HUES6 (cell line): ENCODE results near the gene FOXF1.

Source experiments
- H3K27ac ChIP-seq: 2 replicates; pipeline ENCODE4 v1.7.0; 2013; ENCODE audit warnings: low read depth, mild to moderate bottlenecking, low read length, inconsistent platforms
- H3K27me3 ChIP-seq: 2 replicates; pipeline ENCODE4 v1.6.1; 2013; ENCODE audit warnings: low read length; ENCODE audit not compliant: control insufficient read depth, insufficient read depth
- H3K36me3 ChIP-seq: 2 replicates; pipeline ENCODE4 v1.6.1; 2013; ENCODE audit warnings: low read length; ENCODE audit not compliant: control insufficient read depth, insufficient read depth
- H3K4me1 ChIP-seq: 2 replicates; pipeline ENCODE4 v1.6.1; 2013; ENCODE audit warnings: low read length; ENCODE audit not compliant: control insufficient read depth, insufficient read depth
- H3K4me3 ChIP-seq: 2 replicates; pipeline ENCODE4 v1.5.1; 2013; ENCODE audit warnings: low read depth, low read length
- H3K9ac ChIP-seq: one replicate; pipeline ENCODE4 v1.6.1; 2013; ENCODE audit warnings: mild to moderate bottlenecking, low read length
- H3K9me3 ChIP-seq: 2 replicates; pipeline ENCODE4 v1.6.1; 2013; ENCODE audit warnings: low read depth, low read length; ENCODE audit not compliant: control insufficient read depth, insufficient read depth

FOXF1 gene

DNA sequence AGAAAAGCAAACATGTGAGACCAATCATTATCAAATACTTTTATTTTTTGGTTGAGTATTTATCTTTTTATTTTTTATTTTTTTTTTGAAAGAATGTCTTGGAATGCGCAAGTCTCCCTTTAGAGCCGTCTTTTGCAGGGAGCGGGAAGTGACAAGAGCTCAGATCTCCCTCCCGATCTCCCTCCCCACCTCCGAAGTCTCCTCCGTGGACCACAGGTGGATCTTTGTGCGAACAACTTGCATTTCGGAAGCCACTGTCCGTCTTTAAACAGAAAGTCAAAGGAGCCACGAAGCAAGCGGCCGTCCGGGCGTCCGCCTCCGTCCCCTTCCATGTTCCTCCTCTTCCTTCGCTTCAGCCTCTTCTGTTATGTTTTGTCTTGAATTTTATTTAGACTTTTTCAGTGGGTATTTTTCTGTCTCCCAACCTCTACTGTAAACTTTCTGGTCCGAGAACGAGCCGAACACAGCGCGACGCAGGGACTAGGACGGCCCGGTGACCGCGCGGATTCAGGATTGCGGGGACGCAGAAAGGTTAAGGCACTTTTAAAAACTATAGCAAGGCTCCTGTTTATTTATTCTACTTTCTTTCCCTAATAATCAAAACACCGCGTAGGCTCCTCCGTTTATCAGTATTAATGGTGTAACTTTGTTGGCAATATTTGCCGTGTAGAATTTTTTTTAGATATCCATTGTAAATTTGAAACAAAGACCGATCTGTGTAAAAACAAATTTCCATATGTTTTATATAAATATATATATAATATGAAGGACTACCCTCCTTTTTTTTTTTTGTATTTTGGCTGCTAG lies 3.3 kb downstream of the FOXF1 start:
- Histone ChIP-seq H3K9ac (no peak overlapping the region), H3K9me3 (no peaks in the 10 kb centered on the region), H3K27me3 (peaks cover 99% of the 10 kb centered on the region), H3K4me1 (peaks cover 44% of the 10 kb centered on the region), H3K36me3 (no peaks in the 10 kb centered on the region), H3K27ac (no peak overlapping the region), H3K4me3 (peak overlapping the region; percentile 43; the same call in 1 of the 2 replicates)

DNA sequence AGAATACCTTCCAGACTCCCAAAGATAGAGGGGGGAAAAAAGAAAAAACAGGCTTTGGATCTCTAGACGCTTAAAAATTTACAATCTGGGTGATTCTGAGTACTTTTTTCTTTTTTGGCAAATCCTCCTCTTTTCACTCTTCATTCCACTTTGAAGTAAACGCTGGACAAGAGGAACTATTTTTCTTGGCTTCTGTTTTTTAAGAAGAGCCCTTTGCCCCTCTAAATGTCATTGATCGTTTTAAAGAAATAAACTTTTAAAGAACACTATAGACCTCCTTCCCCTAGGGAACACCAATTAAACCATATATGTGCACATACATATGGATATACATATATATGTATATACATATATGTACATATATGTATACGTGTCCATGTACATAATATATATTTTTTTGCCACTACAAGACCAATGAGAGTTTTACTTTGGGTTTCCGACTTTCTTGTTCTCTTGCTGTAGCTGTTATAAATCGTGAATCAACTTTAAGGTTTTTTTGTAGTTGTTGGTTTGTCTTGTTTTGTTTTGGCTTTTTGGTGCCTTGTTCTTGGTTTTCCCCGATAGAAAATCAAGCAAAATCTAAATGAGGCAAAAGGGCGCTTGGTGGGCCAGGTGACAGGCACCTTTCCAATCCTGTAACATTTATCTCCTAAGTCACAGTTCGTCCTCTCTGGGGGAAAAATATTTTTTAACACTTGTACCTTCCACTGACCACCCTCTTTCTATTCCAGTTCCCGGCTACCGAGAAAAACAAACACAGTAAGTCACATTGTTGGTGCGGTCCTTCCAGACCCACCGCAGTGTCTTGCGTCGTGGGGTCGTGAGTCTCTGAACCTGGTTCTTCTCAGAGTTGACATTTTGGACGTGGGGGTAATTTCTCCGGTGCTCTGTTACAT lies 4.4 kb downstream of the FOXF1 start:
- no peak overlapping the region for H3K27ac ChIP-seq

DNA sequence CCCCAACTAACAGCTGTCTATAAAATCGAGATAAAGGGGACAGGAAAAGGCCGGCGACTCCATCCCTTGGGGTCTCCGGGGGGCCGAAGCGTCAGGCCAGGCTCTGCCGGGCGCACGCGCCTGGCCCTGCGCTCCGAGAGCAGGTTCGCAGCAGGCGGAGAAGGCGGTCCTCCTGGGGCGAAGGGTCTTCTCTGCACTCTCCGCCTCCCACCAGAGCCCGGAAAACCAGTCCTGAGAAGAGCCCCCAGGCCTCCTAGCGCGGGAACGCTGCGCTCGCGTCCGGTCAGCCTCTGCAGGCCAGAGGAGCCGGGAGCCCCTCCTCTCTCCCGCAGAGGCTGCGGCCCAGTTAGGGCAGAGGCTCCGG lies 5.1 kb downstream of the FOXF1 start:
- Histone ChIP-seq H3K27me3 (peaks cover 100% of the 10 kb centered on the region), H3K9ac (peak overlapping the region; percentile 45), H3K4me3 (peak overlapping the region; percentile 52), H3K4me1 (peaks cover 40% of the 10 kb centered on the region), H3K27ac (no peak overlapping the region), H3K36me3 (no peaks in the 10 kb centered on the region), H3K9me3 (no peaks in the 10 kb centered on the region)

More for the DNA sequence above, 4.4 kb downstream of the FOXF1 start:
- no peaks in the 10 kb centered on the region for H3K9me3 ChIP-seq
- peaks cover 40% of the 10 kb centered on the region for H3K4me1 ChIP-seq
- H3K4me3 ChIP-seq = peak overlapping the region; percentile 52; the same call in 1 of the 2 replicates
- H3K36me3 ChIP-seq = no peaks in the 10 kb centered on the region
- no peak overlapping the region for H3K9ac ChIP-seq
- H3K27me3 ChIP-seq = peaks cover 99% of the 10 kb centered on the region

DNA sequence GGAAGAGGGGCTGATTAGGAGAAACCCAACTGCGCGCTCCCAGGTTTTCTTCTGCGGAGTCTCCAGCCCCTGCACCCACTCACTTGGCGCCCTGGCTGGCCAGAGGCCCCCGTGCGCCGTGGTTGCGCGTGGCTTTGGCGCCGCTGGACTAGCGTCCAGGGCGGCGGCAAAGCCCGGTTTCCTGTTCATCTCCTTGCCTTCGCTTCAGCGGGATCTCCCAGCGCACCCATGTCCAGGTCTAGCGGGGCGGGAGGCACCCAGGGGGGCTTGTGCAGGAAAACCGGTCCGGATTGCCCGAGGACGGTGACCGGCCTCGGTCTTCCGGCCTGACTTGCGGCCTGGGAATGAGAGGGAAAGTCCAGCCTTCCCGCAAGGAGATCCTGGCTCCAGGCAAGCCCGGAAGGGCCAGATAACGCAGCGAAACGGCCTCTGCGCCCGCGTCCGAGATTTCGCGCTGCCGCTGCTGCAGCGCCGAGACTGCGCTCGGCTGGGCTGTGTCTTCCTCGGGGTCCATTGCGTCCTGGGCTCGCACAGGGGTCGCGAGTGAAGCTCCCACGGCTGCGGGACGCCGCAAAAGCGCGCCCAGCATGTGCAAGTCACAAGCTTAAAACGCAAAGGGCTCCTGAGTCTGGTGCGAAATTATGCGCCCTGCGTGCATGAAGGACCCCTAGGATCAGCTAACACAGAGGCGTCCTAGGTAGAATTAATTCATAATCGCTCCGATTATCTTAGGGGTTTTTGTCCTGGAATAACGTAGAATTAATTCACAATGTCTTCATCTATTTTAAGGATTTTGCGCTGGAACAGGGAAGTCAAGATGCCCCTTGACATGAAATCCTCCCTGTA lies 5.7 kb downstream of the FOXF1 start:
- Histone ChIP-seq H3K9ac (peak overlapping the region; percentile 45), H3K36me3 (no peaks in the 10 kb centered on the region), H3K9me3 (no peaks in the 10 kb centered on the region), H3K4me1 (peaks cover 40% of the 10 kb centered on the region; the same call in 1 of the 2 replicates), H3K27me3 (peaks cover 100% of the 10 kb centered on the region), H3K27ac (no peak overlapping the region), H3K4me3 (peak overlapping the region; percentile 52)

DNA sequence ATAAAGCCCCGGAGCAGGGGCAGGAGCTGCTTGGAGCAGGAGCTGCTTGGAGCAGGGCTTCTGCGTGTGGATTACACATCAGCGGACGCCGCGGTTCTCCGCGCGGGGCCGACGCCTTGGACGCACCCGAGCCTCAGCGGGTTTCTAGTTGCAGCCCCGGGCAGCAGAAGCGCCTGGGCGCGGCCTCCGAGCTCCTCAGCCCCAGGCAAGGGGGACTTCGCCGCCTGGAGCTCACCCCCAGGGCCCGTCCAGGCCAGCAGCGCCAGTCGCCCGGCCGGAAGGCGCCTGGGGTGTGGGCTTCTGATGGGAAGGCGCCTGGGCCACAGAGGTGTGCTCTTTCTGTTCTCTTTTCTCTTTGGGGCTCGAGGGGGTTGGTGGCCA lies 6.3 kb downstream of the FOXF1 start:
- Histone ChIP-seq H3K4me1 (peaks cover 37% of the 10 kb centered on the region; the same call in 1 of the 2 replicates), H3K4me3 (peak overlapping the region; percentile 52), H3K27me3 (peaks cover 100% of the 10 kb centered on the region), H3K36me3 (no peaks in the 10 kb centered on the region), H3K9me3 (no peaks in the 10 kb centered on the region), H3K27ac (no peak overlapping the region), H3K9ac (no peak overlapping the region)

DNA sequence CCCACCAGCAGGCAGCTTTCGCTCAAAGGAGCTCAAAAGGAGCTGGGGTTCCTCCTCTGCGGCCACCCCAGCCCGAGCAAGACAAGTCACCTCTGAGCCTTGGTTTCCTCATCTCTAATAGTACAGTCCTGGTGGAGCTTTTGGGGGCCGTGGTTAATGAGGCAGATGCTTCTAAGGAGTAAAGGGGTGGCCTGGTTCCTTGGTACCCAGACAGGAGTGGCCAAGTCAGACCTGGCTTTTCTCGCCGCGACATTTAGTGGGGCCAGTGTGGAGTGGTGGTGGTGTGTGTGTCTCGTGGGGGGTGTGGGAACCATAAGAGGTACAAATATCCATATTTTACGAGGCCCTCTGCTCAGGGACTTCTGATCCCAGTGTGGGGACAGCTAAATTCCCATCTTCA lies 6.7 kb downstream of the FOXF1 start:
- H3K9me3 ChIP-seq = no peaks in the 10 kb centered on the region
- H3K27me3 ChIP-seq = peaks cover 98% of the 10 kb centered on the region
- no peak overlapping the region for H3K4me3 ChIP-seq
- no peak overlapping the region for H3K9ac ChIP-seq
- H3K27ac ChIP-seq = no peak overlapping the region
- H3K36me3 ChIP-seq = no peaks in the 10 kb centered on the region
- H3K4me1 ChIP-seq = peaks cover 34% of the 10 kb centered on the region; the same call in 1 of the 2 replicates

DNA sequence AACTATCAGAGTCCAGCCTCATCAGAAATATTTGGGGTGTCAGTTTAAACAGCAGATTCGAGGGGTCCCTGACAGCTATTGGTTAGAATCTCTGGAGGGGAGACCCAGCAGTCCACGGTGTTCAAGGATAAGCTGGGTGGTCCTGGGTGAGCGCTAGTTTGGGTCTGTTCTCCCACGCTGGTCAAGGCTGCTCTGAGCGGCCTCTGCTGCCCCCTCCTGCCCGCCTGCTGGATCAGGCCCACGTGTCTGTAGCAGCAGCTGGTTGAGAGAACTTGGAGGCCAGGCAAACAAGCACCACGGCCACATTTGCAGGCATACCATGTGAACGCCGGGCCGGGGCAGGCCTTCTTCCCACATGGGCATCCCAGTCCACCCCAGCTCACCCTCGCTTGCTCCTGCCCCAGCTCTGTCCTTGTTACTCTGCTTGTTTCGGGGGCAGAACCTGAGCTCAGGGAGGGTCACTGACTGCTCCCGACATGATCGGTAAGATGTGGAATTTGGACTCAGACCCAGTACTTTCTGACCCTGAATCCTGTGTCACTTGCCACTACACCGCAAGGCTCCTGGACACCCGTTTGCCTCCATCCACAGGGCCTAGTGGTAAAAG lies 7.4 kb downstream of the FOXF1 start:
- peaks cover 91% of the 10 kb centered on the region for H3K27me3 ChIP-seq
- no peak overlapping the region for H3K27ac ChIP-seq
- peaks cover 30% of the 10 kb centered on the region; the same call in 1 of the 2 replicates for H3K4me1 ChIP-seq
- no peak overlapping the region for H3K4me3 ChIP-seq
- no peaks in the 10 kb centered on the region for H3K9me3 ChIP-seq
- no peaks in the 10 kb centered on the region for H3K36me3 ChIP-seq
- no peak overlapping the region for H3K9ac ChIP-seq

DNA sequence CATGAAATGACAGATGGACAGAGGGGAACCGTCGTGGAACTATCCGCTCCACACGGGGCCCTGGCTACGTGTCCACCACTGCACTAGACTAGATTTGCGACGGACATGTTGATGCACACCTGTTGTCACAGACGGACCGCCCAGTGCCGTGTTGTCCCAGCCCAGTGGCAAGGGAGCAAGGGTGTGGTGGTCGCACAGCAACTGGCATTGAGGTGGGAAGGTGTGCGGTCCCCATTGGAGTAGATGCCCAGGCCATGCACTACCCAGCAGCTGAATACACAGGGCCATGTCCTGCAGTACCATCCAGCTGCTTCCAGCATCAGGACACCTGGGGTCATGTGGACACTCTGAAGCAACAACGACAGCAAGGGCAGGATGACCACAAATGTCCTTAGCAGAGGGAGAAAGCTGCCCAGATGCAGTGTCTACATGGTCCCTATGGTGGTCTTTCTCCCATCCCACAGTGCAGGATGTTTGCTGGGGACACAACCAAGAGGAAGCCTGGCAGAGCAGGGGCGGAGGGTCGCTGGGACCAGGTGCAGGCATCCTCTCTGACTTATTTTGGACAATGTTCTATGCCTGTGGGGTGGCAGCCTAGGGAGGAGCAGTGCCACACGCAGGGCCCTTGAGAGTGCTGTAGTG lies 8.8 kb downstream of the FOXF1 start:
- no peak overlapping the region for H3K9ac ChIP-seq
- H3K9me3 ChIP-seq = no peaks in the 10 kb centered on the region
- peaks cover 79% of the 10 kb centered on the region for H3K27me3 ChIP-seq
- no peak overlapping the region for H3K4me3 ChIP-seq
- no peaks in the 10 kb centered on the region for H3K36me3 ChIP-seq
- peaks cover 22% of the 10 kb centered on the region; the same call in 1 of the 2 replicates for H3K4me1 ChIP-seq
- H3K27ac ChIP-seq = no peak overlapping the region

DNA sequence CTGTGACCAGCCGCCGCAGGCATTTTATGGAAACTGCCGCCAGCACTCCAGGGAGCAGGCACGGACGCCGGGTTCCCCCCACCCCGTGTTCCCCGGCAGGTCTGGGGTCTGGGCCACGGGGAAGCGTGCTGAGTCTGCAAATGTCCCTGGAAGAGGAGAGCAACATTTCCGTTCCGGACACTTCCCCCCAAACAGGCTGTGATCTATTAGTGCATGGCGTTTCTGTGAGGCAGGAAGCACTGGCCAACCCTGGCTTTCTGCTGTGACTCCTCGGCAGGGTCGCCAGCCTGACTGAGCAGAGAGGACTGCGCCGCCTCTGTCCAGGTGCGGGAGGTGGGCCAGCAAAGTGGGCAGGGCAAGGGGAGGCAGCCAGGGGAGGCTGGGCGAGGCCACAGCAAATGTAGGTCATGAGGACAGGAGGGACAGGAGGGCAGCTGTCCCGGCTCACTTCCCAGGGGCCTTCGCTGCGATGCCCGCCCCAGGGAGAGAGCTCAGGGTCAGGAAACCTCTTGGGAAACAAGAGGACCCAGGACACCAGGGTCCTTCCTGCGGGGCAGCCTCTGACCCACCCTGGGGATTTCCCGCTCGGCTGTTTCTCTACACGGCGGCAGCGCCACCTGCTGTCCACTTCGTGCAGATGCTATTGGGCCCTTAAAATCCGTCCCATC lies 9.5 kb downstream of the FOXF1 start:
- H3K36me3 ChIP-seq = no peaks in the 10 kb centered on the region
- H3K27me3 ChIP-seq = peaks cover 73% of the 10 kb centered on the region
- H3K4me1 ChIP-seq = peaks cover 22% of the 10 kb centered on the region; the same call in 1 of the 2 replicates
- no peak overlapping the region; the same call in 1 of the 2 replicates for H3K4me3 ChIP-seq
- H3K9ac ChIP-seq = no peak overlapping the region
- H3K9me3 ChIP-seq = no peaks in the 10 kb centered on the region
- H3K27ac ChIP-seq = no peak overlapping the region
